Left kidney (tissue), 2 donors: ENCODE data around the gene SLC6A7. TPM values are rescaled to one million over a fixed set of nuclear protein-coding genes. Genes with fewer than 3 reads are reported as not detected.

Experiments
- DNase-seq: peaks from one replicate; pipeline ENCODE4 v3.0.0-alpha.2; 2013
- polyA plus RNA-seq: library from polyadenylated mRNA; unstranded; fragments of 120-200 nt; gene quantifications from one replicate; pipeline ENCODE4 v1.2.1, GENCODE V29; 2013; ENCODE audit not compliant: insufficient read length

The SLC6A7 gene
- polyA plus RNA-seq, 1 donor: 0.12 TPM

GRCh38 chr5:150172556-150172955, 17.3 kb upstream of the SLC6A7 start:
- DNase-seq: no peak

- DNase-seq: no peak
These were observed 16.7 kb upstream of the SLC6A7 start for GRCh38 chr5:150173161-150173560.

- DNase-seq: no peak
These were observed 15.6 kb upstream of the SLC6A7 start for GRCh38 chr5:150174285-150174684.

- DNase-seq: no peak
These were observed 14.8 kb upstream of the SLC6A7 start for GRCh38 chr5:150175076-150175475.

DNA sequence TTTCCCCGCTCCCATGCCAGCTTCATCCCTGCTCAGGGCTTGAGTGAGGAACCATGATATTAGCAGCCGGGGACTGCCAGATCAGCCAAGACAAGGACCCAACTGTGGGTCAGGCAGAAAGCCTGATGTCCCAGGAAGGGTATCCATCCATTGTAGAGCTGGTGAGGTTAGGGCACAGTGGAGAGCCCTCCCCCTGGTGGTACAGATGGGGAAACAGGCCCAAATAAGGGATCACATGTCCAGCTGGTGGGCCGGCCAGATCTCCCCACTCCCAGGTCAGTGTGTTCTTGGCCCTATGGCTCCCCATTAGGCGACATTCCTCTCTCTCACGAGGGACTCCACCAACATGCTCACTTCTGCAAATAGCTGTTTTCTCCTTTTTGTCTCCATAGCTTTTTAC, 14.3 kb upstream of the SLC6A7 start:
- no peak for DNase-seq

DNA sequence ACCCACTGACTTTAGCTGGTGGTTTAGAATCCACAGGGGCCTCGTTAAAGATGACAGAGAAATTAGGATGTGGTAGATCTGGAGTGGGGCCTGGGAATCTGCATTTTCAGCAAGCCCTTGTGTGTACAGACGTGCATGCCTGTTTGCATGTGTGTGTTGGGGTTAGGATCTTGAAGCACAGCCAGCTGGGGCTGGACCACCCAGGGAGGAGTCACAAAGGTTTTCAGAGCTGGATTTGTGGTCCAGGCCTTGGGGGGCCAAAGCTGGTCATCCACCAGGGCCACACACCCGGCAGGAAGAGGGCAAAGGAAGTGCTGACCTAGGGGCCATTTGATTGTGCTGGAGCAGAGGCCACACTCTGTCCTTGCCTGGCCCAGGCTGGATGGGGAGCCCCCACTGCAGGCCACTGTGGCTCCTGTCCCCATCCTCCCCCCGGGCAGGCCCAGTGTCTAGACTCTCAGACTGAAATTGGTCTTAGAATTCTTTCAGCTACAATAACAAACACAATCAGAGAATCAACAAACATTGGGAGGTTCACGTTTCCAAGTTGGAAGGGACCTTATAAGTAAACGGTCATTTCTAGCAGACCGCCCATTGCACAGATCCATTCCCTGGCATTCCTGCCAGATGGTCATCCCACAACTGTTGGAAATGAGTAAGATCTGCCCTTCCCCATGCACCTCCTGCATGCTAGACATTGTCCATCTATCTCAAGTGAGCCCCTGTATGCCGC, 13.0 kb upstream of the SLC6A7 start:
- DNase-seq: no peak

DNA sequence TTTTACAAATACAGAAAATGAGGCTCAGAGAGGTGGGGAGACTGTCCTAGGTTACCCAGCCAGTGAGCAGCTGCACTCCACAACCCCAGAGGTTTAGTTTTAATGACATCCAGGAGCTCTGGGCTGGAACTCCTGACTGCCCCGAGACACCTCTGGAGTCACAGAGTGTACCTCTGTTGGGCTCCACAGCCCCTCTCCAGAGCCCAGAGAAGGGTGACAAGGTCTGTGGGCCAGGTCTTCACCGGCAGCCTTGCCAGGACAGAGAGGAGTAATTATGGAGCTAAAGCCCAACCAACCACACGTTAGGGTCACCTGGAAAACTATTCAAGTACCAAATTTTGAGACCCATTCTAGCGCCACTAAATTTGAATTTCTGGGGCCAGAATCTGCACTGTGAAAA, 12.1 kb upstream of the SLC6A7 start:
- DNase-seq: no peak

- no peak for DNase-seq
These were observed 11.6 kb upstream of the SLC6A7 start for GRCh38 chr5:150178262-150178661.

DNA sequence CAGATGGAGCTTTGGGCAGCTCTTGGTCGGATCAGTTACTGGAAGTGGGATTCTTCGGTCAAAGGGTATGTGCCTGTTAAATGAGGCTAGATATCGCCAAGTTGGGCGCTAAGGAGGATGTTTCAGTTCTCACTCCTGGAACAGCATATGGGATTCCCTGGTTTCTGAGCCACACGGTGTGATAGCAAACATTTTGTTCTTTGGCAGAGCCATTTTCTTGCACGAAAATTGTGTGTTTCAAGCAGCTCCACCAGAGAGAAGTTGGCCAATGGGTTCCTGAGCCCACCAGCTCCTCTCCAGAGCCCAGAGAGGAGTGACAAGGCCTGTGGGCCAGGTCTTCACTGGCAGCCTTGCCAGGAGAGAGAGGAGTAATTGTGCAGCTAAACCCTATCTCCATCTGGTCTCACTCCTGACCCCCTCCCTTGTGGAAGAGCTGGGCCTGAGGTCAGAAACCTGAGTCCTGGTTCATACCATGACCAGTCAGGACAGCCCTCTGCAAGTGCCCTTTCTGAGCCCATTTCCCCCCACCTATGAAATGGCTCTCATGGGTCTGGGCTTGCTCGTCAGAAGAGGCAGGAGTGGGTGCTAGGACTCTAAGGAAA, 10.7 kb upstream of the SLC6A7 start:
- no peak for DNase-seq

DNA sequence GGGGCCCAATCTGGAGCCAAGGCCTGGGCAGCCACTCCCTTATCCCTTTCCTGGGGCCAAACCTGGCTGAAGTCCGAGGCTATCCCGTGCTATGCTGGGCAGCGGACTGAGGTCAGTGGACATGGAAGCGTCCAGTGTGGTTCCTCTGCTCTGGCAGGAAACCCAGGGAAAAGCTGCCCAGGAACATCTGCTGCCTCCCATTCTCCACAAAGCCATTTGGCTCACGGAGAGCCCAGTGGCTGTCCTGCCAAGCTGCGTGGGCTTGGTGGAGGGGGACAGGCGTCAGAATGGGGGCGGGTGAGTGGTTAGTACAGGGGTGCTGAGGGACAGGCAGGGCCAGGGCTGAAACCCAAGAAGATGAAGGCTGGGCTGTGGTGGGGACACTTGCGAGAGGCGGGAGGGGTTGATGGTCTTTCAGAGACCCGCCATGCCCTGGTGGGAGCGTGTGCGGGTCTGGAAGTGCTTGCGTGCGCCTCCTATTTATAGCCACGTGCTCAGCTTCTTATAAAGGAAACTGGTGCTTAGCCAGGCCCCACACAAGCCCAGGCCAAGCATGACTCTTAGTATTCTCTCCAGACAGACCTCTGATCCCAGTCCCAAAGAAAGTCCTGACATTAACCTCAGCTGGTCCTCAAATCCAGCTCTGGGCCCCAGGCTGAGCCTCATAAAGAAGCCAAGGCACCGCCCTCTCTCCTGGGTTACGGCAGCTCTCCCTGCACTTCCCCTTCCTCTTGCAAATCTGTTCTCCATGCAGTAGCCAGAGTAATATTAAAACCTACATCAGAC, 9.4 kb upstream of the SLC6A7 start:
- DNase-seq: no peak

GRCh38 chr5:150181027-150181426, 8.8 kb upstream of the SLC6A7 start:
- no peak for DNase-seq

- no peak for DNase-seq
These were observed 7.9 kb upstream of the SLC6A7 start for GRCh38 chr5:150181766-150182545.

- no peak for DNase-seq
These were observed 7.1 kb upstream of the SLC6A7 start for GRCh38 chr5:150182774-150183173.

GRCh38 chr5:150183436-150183835, 6.4 kb upstream of the SLC6A7 start:
- no peak for DNase-seq

GRCh38 chr5:150184006-150184405, 5.9 kb upstream of the SLC6A7 start:
- no peak for DNase-seq

GRCh38 chr5:150184990-150185912, 4.6 kb upstream of the SLC6A7 start:
- DNase-seq: no peak

- no peak for DNase-seq
These were observed 3.7 kb upstream of the SLC6A7 start for GRCh38 chr5:150186137-150186536.

- DNase-seq: no peak
These were observed 3.0 kb upstream of the SLC6A7 start for GRCh38 chr5:150186897-150187296.

- no peak for DNase-seq
These were observed 1.6 kb upstream of the SLC6A7 start for GRCh38 chr5:150188146-150188842.

DNA sequence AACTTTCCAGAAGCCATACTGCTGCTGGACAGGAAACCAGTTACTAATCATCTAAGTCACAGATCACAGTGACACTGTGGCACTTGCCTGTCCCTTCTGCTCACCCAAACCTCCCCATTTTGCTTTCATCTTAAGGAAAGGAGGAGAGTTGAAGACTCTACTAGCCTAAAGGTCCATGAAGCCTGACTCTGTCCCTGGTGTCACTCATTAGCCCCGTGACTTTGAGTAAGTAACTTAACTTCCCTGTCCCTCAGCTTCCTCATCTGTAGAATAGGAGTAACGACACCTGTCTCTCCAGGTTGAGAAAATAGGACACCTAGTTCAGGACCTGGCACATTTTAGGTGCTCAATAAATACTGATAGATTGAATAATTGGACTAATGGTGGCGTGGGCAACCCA, 536 bp upstream of the SLC6A7 start:
- no peak for DNase-seq

- DNase-seq: no peak
These were observed 679 bp downstream of the SLC6A7 start for GRCh38 chr5:150190503-150190979.
